Subcutaneous adipose tissue (tissue), 4 donors: ENCODE data around the gene DBF4B. TPM values are rescaled to one million over a fixed set of nuclear protein-coding genes. Genes with fewer than 3 reads are reported as not detected.

Experiments used
- total RNA-seq, 4 donors: library from RNA; depleted of rRNA; stranded (reverse); fragments of >200 nt; gene quantifications; one replicate each; pipeline ENCODE4 v1.1.0, GENCODE V29; 2016
- TF ChIP-seq, protein P1 (sequence below): fragments of 450-650 bp; IDR thresholded peaks from one replicate; pipeline ENCODE4 v1.5.1; 2016; ENCODE audit warnings: low read depth, mild to moderate bottlenecking, control low read depth, antibody characterized with exemption, moderate library complexity

DBF4B gene
- total RNA-seq, 4 donors from 2014 or later = 2.4 to 5.9 (median 4.5) TPM

DNA sequence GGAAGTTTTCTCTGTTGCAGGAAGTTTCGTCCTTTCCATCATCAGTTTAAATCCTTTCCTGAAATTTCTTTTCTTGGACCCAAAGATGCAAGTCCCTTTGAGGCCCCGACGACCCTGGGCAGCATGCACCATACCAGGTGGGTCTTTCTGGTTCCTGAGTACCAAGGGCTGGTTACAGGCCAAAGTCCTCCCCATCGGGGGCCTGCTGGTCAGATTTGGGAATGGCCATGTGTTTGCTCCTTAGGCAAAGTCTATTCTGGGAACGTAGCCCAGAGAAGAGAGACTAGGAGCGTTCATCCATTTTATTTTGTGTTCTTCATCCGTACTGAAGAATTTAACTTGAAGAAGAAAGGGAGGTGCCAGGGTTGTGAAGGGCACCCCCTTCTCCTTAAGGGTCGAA lies 32.9 kb downstream of the DBF4B start:
- TF ChIP-seq, protein P1, sequence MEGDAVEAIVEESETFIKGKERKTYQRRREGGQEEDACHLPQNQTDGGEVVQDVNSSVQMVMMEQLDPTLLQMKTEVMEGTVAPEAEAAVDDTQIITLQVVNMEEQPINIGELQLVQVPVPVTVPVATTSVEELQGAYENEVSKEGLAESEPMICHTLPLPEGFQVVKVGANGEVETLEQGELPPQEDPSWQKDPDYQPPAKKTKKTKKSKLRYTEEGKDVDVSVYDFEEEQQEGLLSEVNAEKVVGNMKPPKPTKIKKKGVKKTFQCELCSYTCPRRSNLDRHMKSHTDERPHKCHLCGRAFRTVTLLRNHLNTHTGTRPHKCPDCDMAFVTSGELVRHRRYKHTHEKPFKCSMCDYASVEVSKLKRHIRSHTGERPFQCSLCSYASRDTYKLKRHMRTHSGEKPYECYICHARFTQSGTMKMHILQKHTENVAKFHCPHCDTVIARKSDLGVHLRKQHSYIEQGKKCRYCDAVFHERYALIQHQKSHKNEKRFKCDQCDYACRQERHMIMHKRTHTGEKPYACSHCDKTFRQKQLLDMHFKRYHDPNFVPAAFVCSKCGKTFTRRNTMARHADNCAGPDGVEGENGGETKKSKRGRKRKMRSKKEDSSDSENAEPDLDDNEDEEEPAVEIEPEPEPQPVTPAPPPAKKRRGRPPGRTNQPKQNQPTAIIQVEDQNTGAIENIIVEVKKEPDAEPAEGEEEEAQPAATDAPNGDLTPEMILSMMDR = no peak

DNA sequence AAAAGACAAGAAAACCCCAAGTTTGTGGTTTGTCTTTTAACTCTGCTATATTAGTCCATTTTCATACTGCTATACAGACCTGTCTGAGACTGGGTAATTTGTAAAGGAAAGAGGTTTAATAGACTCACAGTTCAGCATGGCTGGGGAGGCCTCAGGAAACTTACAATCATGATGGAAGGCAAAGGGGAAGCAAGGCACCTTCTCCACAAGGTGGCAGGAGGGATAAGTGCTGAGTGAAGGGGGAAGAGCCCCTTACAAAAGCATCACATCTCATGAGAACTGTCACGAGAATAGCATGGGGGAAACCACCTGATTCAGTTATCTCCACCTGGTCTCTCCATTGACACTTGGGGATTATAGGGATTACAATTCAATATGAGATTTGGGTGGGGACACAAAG lies 36.8 kb downstream of the DBF4B start:
- TF ChIP-seq, protein P1 = no peak

GRCh38 chr17:44747566-44747965 lies 39.1 kb downstream of the DBF4B start:
- TF ChIP-seq, protein P1 = no peak

DNA sequence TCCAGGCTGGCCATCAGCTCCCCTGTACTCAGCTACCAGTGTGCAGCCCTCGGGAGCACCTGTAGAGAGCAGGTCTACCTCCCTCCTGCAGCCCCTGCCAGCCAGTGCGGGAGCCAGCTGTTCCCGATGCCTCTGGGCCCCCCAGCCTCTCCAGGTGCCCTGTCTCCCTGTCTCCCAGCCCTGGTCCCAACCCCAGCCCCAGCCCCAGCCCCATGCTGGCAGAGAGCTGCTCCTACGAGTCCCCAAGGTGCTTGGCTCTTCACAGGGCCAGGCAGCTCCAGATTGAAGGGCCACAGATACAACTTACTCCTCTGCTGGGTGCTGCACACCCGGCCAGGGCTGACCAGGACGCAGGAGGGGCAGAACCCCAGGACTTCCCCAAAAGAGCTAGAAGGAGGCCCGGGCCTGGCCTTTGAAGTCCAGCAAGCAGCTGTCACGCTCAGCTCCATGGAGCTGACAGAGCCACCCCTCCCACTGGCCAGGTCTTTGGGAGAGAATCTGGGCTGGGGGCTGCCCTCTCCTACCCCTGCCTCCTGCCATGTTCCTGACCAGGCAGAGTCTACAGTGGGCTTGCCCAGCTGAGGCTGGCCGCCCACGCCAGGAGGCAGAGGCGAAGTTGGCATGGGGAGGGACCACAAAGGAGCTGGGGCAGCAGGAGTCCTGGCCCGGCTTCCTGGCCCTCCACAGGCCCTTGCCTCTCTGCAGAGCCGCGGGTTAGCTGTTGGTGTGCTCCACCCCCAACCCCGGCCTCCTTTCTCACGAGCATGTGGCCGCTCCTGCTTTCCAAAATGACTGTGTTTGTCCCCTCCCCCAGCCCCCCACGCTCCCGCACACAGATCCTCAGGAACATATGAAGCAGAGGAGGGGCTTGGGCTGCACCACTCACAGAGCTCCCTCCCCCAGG lies 40.9 kb downstream of the DBF4B start:
- TF ChIP-seq, protein P1 = no peak

DNA sequence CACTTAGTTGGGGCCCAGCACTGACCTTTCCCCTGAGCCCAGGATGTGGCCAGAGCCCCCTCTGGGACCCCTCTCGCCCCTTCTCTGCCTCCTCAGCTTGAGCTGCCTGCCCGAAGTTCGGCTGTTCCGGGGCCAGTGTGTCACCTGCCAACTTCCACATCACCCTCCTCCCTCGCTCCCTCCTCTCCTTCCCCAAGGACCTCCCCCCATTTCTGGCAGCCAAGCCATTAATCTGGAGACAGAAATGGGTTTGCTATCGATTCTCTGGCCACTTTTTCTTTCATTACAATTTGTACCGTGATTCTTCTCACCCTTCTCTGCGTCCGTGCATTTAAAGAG lies 41.5 kb downstream of the DBF4B start:
- TF ChIP-seq, protein P1 = no peak

- TF ChIP-seq, protein P1 = no peak
These were observed 42.9 kb downstream of the DBF4B start for GRCh38 chr17:44751331-44751730.

DNA sequence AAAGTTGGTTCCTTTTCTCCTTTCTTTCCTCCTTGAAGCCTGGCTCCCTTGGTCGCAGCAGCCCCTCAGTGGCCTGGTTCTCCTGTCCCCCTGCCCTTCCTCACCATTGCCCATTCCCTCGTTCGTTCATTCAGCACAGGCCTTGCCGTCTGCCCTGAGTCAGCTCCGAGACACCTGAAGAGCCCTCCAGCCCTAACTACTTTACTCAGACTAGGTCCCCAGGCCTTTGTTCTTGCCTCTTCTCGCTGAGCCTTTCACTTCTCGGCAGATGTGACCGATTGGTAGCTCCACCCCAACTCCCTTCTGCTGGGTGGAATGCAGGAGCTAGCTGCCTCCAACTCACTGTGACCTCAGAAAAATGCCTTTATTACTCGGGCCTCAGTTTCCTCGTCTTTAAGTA lies 43.3 kb downstream of the DBF4B start:
- TF ChIP-seq, protein P1 = no peak
